Fibroblast of the aortic adventitia (primary cell): ENCODE results near the gene ZFP64. TPM values are rescaled to one million over a fixed set of nuclear protein-coding genes. Genes with fewer than 3 reads are reported as not detected.

Experiments
- DNase-seq: peaks from one replicate; pipeline ENCODE4 v3.0.0-alpha.2; 2010; ENCODE audit warnings: low read depth
- H3K4me3 ChIP-seq: 2 replicates; pipeline ENCODE4 v1.5.1; 2011; ENCODE audit warnings: low read depth, mild to moderate bottlenecking, control low read depth, low read length, moderate library complexity
- CTCF ChIP-seq: IDR thresholded peaks from 2 replicates; pipeline ENCODE4 v1.5.1; 2011; ENCODE audit warnings: mild to moderate bottlenecking, low read length, control low read depth, inconsistent platforms; ENCODE audit not compliant: insufficient read depth
- total RNA-seq: library from RNA; depleted of rRNA; stranded (reverse); fragments of >200 nt; gene quantifications from 2 replicates; pipeline ENCODE4 v1.2.3, GENCODE V29; 2012; ENCODE audit warnings: low replicate concordance

The ZFP64 gene
- total RNA-seq, 1 donor: 21.9 TPM

- TF ChIP-seq CTCF: no peak
- no peak overlapping the region for H3K4me3 ChIP-seq
These were observed 30.9 kb downstream of the ZFP64 start for GRCh38 chr20:52160621-52161204.

GRCh38 chr20:52160049-52160570, 31.5 kb downstream of the ZFP64 start:
- TF ChIP-seq CTCF: no peak
- no peak for DNase-seq

More at GRCh38 chr20:52160621-52161204, 30.9 kb downstream of the ZFP64 start:
- no peak for DNase-seq

GRCh38 chr20:52154575-52154974, 37.0 kb downstream of the ZFP64 start:
- no peak overlapping the region for H3K4me3 ChIP-seq
- no peak for TF ChIP-seq CTCF
- no peak for DNase-seq

More at GRCh38 chr20:52160049-52160570, 31.5 kb downstream of the ZFP64 start:
- no peak overlapping the region for H3K4me3 ChIP-seq

- no peak overlapping the region for H3K4me3 ChIP-seq
- no peak for TF ChIP-seq CTCF
- no peak for DNase-seq
These were observed 37.7 kb downstream of the ZFP64 start for GRCh38 chr20:52153896-52154295.

- no peak for DNase-seq
- TF ChIP-seq CTCF: no peak
- no peak overlapping the region for H3K4me3 ChIP-seq
These were observed 38.7 kb downstream of the ZFP64 start for GRCh38 chr20:52152921-52153320.

- H3K4me3 ChIP-seq: no peak overlapping the region
- no peak for DNase-seq
- TF ChIP-seq CTCF: no peak
These were observed 39.2 kb downstream of the ZFP64 start for GRCh38 chr20:52152416-52152815.
